Stimulated activated CD4-positive, alpha-beta T cell treated with anti-CD3 and anti-CD28 coated beads, Interleukin-12 subunit alpha, Interleukin-12 subunit beta, amount 100 ng/mL, for 4 hours (primary cell): ENCODE data around the gene IFNL1.
"Not testable (repeated sequence)": the region's sequence is repeated elsewhere in the genome, so short reads cannot be mapped to it uniquely, and the experiment has no call there.

Experiments used
- DNase-seq: peaks from one replicate; pipeline ENCODE4 v3.0.0-alpha.2; 2020

IFNL1 gene

GRCh38 chr19:39270036-39270871 lies 26.0 kb upstream of the IFNL1 start:
- no peak for DNase-seq

- not testable (repeated sequence) for DNase-seq
Measured at GRCh38 chr19:39273859-39274258, 22.3 kb upstream of the IFNL1 start.

GRCh38 chr19:39275578-39275977 lies 20.6 kb upstream of the IFNL1 start:
- DNase-seq, result no peak

- DNase-seq, result no peak
Measured at GRCh38 chr19:39276740-39277139, 19.5 kb upstream of the IFNL1 start.

GRCh38 chr19:39277598-39277997 lies 18.6 kb upstream of the IFNL1 start:
- no peak for DNase-seq

- DNase-seq, result no peak
Measured at GRCh38 chr19:39282021-39282420, 14.2 kb upstream of the IFNL1 start.

GRCh38 chr19:39284032-39284431 lies 12.2 kb upstream of the IFNL1 start:
- DNase-seq, result no peak

- no peak for DNase-seq
Measured at GRCh38 chr19:39293394-39293793, 2.8 kb upstream of the IFNL1 start.

- no peak for DNase-seq
Measured at GRCh38 chr19:39296906-39297305, 699 bp downstream of the IFNL1 start.

- DNase-seq, result no peak
Measured at GRCh38 chr19:39297931-39298634, 1.9 kb downstream of the IFNL1 start.

GRCh38 chr19:39299404-39299803 lies 3.2 kb downstream of the IFNL1 start:
- no peak for DNase-seq

- DNase-seq, result no peak
Measured at GRCh38 chr19:39299832-39300231, 3.6 kb downstream of the IFNL1 start.

- no peak for DNase-seq
Measured at GRCh38 chr19:39301021-39301420, 4.8 kb downstream of the IFNL1 start.

- DNase-seq, result no peak
Measured at GRCh38 chr19:39301562-39301961, 5.4 kb downstream of the IFNL1 start.

- no peak for DNase-seq
Measured at GRCh38 chr19:39303373-39304184, 7.4 kb downstream of the IFNL1 start.

GRCh38 chr19:39304185-39304513 lies 7.9 kb downstream of the IFNL1 start:
- DNase-seq, result no peak

- no peak for DNase-seq
Measured at GRCh38 chr19:39304701-39305571, 8.7 kb downstream of the IFNL1 start.

- DNase-seq, result no peak
Measured at GRCh38 chr19:39306075-39306474, 9.9 kb downstream of the IFNL1 start.

- DNase-seq, result no peak
Measured at GRCh38 chr19:39307046-39307821, 11.0 kb downstream of the IFNL1 start.

GRCh38 chr19:39307822-39308530 lies 11.8 kb downstream of the IFNL1 start:
- DNase-seq, result no peak
